Brain microvascular endothelial cell (primary cell): ENCODE measurements around the gene BDH1.

ENCODE experiments used
- DNase-seq: peaks from one replicate; pipeline ENCODE4 v3.0.0-alpha.2; 2020
- H3K27ac ChIP-seq: fragments of 250-450 bp; sonication (Bioruptor Pico); 2 replicates; pipeline ENCODE4 v1.5.1; 2020; ENCODE audit warnings: mild to moderate bottlenecking, moderate library complexity
- H3K27me3 ChIP-seq: fragments of 250-450 bp; sonication (Bioruptor Pico); replicated peaks from 2 replicates; pipeline ENCODE4 v1.5.1; 2020; ENCODE audit warnings: mild to moderate bottlenecking
- H3K36me3 ChIP-seq: fragments of 250-450 bp; sonication (Bioruptor Pico); replicated peaks from 2 replicates; pipeline ENCODE4 v1.5.1; 2020; ENCODE audit warnings: mild to moderate bottlenecking
- H3K4me3 ChIP-seq: 2 replicates; pipeline ENCODE4 v1.5.1; 2011; ENCODE audit warnings: low read depth, mild to moderate bottlenecking, control low read depth, low read length, moderate library complexity
- in situ Hi-C: cut with HindIII; loops from 2 replicates; pipeline ENCODE4 v1.10.0; 2017; ENCODE audit warnings: low sequenced_read_pairs, low pct_ligation_motif_present
- TF ChIP-seq, protein P1 (sequence below): IDR thresholded peaks from 2 replicates; pipeline ENCODE4 v1.5.1; 2011; ENCODE audit warnings: low read depth, mild to moderate bottlenecking, moderate library complexity, low read length, control low read depth, inconsistent platforms; ENCODE audit errors: missing control alignments

BDH1 gene

DNA sequence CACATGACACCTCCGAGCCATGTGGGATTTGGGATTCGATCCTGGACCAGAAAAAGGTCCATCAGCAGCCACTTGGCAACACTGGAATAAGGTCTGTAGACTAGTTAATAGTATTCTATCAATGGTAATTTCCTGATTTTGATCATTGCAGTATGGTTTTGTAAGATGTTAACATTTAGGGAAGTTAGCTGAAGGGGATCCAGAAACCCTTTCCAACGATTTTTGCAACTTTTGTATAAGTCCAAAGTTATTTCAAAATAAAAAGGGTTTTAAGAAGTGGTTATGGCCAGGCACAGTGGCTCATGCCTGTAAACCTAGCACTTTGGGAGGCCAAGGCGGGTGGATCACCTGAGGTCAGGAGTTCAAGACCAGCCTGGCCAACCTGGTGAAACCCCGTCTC lies 10.2 kb downstream of the BDH1 start:
- no peak overlapping the region for H3K27ac ChIP-seq
- in situ Hi-C loops, result no loop called here

GRCh38 chr3:197545101-197545500 lies 10.7 kb downstream of the BDH1 start:
- Histone ChIP-seq H3K4me3 (no peak overlapping the region), H3K27ac (no peak overlapping the region), H3K27me3 (no peaks in the 10 kb centered on the region), H3K36me3 (no peaks in the 10 kb centered on the region)
- DNase-seq, result no peak
- in situ Hi-C loops, result no loop called here
- TF ChIP-seq, protein P1, sequence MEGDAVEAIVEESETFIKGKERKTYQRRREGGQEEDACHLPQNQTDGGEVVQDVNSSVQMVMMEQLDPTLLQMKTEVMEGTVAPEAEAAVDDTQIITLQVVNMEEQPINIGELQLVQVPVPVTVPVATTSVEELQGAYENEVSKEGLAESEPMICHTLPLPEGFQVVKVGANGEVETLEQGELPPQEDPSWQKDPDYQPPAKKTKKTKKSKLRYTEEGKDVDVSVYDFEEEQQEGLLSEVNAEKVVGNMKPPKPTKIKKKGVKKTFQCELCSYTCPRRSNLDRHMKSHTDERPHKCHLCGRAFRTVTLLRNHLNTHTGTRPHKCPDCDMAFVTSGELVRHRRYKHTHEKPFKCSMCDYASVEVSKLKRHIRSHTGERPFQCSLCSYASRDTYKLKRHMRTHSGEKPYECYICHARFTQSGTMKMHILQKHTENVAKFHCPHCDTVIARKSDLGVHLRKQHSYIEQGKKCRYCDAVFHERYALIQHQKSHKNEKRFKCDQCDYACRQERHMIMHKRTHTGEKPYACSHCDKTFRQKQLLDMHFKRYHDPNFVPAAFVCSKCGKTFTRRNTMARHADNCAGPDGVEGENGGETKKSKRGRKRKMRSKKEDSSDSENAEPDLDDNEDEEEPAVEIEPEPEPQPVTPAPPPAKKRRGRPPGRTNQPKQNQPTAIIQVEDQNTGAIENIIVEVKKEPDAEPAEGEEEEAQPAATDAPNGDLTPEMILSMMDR, result no peak

More for the DNA sequence above, 10.2 kb downstream of the BDH1 start:
- Histone ChIP-seq H3K4me3 (no peak overlapping the region), H3K27me3 (no peaks in the 10 kb centered on the region), H3K36me3 (no peaks in the 10 kb centered on the region)
- TF ChIP-seq, protein P1, result no peak
- DNase-seq, result no peak

DNA sequence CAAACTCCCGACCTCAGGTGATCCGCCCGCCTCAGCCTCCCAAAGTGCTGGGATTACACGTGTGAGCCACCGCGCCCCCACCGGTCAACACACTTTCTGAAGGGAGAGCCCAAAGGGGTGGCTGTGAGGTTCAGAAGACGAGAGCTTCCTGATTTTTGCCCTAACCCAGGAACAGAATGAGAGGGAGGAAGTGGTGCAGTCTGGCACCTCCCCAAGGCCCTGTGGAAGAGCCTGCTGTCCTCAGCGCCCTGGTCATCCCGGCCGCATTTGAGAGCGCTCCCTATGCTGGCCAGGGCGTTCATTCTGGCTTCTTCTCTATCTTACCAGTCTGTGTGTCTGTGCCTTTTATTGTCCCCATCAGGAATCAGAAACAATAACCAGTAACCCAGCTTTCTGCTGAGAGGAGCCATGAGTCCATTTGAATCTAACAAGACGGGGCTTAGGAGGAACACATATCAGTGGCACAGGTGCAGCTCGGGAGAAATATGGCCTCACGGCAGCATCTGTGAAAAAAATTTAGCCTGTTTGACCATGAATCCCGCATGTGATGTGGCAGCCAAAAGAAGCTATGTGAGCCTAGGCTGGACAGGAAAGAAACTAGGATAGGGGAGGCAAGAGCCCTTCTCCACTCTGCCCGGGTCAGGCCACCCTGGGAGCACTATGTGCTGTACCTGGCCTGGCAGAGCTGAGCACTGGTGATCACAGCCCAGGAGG lies 12.9 kb downstream of the BDH1 start:
- TF ChIP-seq, protein P1, result no peak
- H3K36me3 ChIP-seq, result no peaks in the 10 kb centered on the region
- H3K27me3 ChIP-seq, result no peaks in the 10 kb centered on the region
- no peak for DNase-seq
- no peak overlapping the region for H3K27ac ChIP-seq
- in situ Hi-C loops, result no loop called here
- no peak overlapping the region for H3K4me3 ChIP-seq

GRCh38 chr3:197541756-197542539 lies 13.8 kb downstream of the BDH1 start:
- Histone ChIP-seq H3K27me3 (no peaks in the 10 kb centered on the region), H3K4me3 (no peak overlapping the region), H3K36me3 (no peaks in the 10 kb centered on the region), H3K27ac (no peak overlapping the region)
- peak; percentile 86 for DNase-seq
- in situ Hi-C loops, result no loop called here
- TF ChIP-seq, protein P1, result no peak

DNA sequence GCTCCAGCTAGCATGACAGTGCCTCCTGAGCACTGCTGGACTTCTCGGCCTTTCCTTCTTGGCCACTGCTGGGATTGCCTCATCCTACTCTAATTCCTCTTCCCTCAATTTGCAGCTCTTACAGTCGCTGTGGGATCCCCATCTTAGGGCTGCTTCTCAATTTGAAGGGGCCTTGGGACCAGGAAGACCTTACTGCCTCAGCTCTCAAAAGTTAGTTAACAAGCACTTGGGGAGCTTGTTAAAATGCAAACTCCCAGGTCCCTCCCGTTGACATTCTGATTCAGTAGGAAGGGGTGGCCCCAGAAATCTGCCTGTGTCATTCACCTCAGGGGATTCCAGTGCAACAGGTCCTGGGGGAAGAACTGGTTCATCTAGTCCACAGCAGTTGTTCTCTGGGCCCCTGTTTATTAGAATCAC lies 14.8 kb downstream of the BDH1 start:
- TF ChIP-seq, protein P1, result no peak
- in situ Hi-C loops, result no loop called here
- Histone ChIP-seq H3K27ac (no peak overlapping the region), H3K27me3 (no peaks in the 10 kb centered on the region), H3K4me3 (no peak overlapping the region), H3K36me3 (no peaks in the 10 kb centered on the region)
- DNase-seq, result no peak
